GM18907 (cell line): ENCODE data around the gene TNFSF8.

Experiments used
- ATAC-seq: cut with Tn5 transposase; IDR thresholded peaks from one replicate; pipeline ENCODE4 v1.9.1; 2021; ENCODE audit warnings: mild to moderate bottlenecking, moderate library complexity; ENCODE audit not compliant: unreplicated experiment

Gene TNFSF8

GRCh38 chr9:114930056-114930812 lies at the start of gene TNFSF8:
TSS of gene TNFSF8 (minus strand) at chr9:114930591. CDS start at chr9:114930303, 288 bp downstream.
- ATAC-seq, result peak; percentile 54

GRCh38 chr9:114973216-114973615 lies 42.8 kb upstream of the TNFSF8 start:
- no peak for ATAC-seq

GRCh38 chr9:114972510-114973136 lies 42.2 kb upstream of the TNFSF8 start:
- no peak for ATAC-seq

GRCh38 chr9:114969269-114969668 lies 38.9 kb upstream of the TNFSF8 start:
- no peak for ATAC-seq

GRCh38 chr9:114968671-114969070 lies 38.3 kb upstream of the TNFSF8 start:
- ATAC-seq, result no peak

- ATAC-seq, result no peak
Observed at GRCh38 chr9:114965564-114965963, 35.2 kb upstream of the TNFSF8 start.

GRCh38 chr9:114962809-114963208 lies 32.4 kb upstream of the TNFSF8 start:
- ATAC-seq, result no peak

GRCh38 chr9:114960276-114960675 lies 29.9 kb upstream of the TNFSF8 start:
- ATAC-seq, result no peak

- no peak for ATAC-seq
Observed at GRCh38 chr9:114958844-114959235, 28.4 kb upstream of the TNFSF8 start.

GRCh38 chr9:114958021-114958843 lies 27.8 kb upstream of the TNFSF8 start:
- no peak for ATAC-seq

GRCh38 chr9:114957558-114957957 lies 27.2 kb upstream of the TNFSF8 start:
- ATAC-seq, result no peak

- no peak for ATAC-seq
Observed at GRCh38 chr9:114954956-114955582, 24.7 kb upstream of the TNFSF8 start.

GRCh38 chr9:114953959-114954358 lies 23.6 kb upstream of the TNFSF8 start:
- ATAC-seq, result no peak

- ATAC-seq, result no peak
Observed at GRCh38 chr9:114953046-114953445, 22.7 kb upstream of the TNFSF8 start.

GRCh38 chr9:114950761-114951160 lies 20.4 kb upstream of the TNFSF8 start:
- no peak for ATAC-seq

GRCh38 chr9:114947058-114947457 lies 16.7 kb upstream of the TNFSF8 start:
- no peak for ATAC-seq

GRCh38 chr9:114945616-114946412 lies 15.4 kb upstream of the TNFSF8 start:
- no peak for ATAC-seq

GRCh38 chr9:114941376-114941775 lies 11.0 kb upstream of the TNFSF8 start:
- ATAC-seq, result no peak

- no peak for ATAC-seq
Observed at GRCh38 chr9:114938687-114939575, 8.5 kb upstream of the TNFSF8 start.
